K562 (cell line): Measurements from ENCODE around the gene ACHE. TPM values are rescaled to one million over a fixed set of nuclear protein-coding genes. Genes with fewer than 3 reads are reported as not detected.
A peak's percentile ranks its signal among the peaks of the same experiment; 100 is the strongest.

Source experiments
- ATAC-seq: fragments of 200-7000 bp; cut with Tn5 transposase; 3 replicates; pipeline ENCODE4 v1.9.1; 2020; ENCODE audit warnings: moderate library complexity
- BruUV-seq: library from RNA; stranded (reverse); fragments of 400-500 nt; replicated peaks from 2 replicates; lab custom pipeline; 2021; lab: Mats Ljungman, UMichigan
- CTCF ChIA-PET: fragments of 300-600 bp; formaldehyde crosslinking; extraction: SDS; loops from one replicate; lab custom pipeline; 2021; ENCODE audit warnings: low intra/inter-chr PET ratio; lab: Yijun Ruan, JAX
- POLR2A ChIA-PET: fragments of 300-600, 350-650 bp; sonication (Branson Sonifier 250); formaldehyde crosslinking; extraction: SDS; loops from one replicate; lab custom pipeline; 2021; ENCODE audit warnings: antibody characterized with exemption, inconsistent platforms; lab: Yijun Ruan, JAX
- DNase-seq, 4 experiments: peaks; one replicate each; pipeline versions ENCODE4 v3.0.0 to v3.0.0-alpha.2; 2011 to 2018; ENCODE audit warnings: low spot score in 3 of 4, mixed read lengths in 3 of 4; ENCODE audit errors: extremely low read depth in 1 of 4
- FAIRE-seq: peaks from 2 replicates; lab custom pipeline; 2011; peaks lifted over from hg19 to GRCh38; lab: Jason Lieb, UNC
- H2AFZ ChIP-seq: 2 replicates; pipeline ENCODE4 v1.6.0; 2011; ENCODE audit warnings: low read depth, low read length, control low read depth, inconsistent platforms
- H3K27ac ChIP-seq: fragments of 200-600 bp; 3 replicates; pipeline ENCODE4 v1.8.0; 2011; ENCODE audit warnings: low read depth, mild to moderate bottlenecking, control low read depth, inconsistent platforms, low read length, moderate library complexity, mixed read lengths; ENCODE audit errors: extremely low read depth
- H3K27me3 ChIP-seq, 2 experiments: fragments of 300-600 bp in 1 of 2; 2 replicates in 1 of 2; 3 replicates in 1 of 2; pipeline versions ENCODE4 v1.6.0 to v1.8.0; 2011; ENCODE audit warnings: inconsistent platforms in 2 of 2, low read length in 2 of 2, mild to moderate bottlenecking in 1 of 2, mixed read lengths in 1 of 2, moderate library complexity in 1 of 2; ENCODE audit not compliant: control insufficient read depth in 2 of 2, insufficient read depth in 2 of 2
- H3K36me3 ChIP-seq: fragments of 300-600 bp; 3 replicates; pipeline ENCODE4 v1.8.0; 2011; ENCODE audit warnings: mild to moderate bottlenecking, low read length, inconsistent platforms; ENCODE audit not compliant: control insufficient read depth, insufficient read depth
- H3K4me1 ChIP-seq, 2 experiments: fragments of 200-600 bp in 1 of 2; replicated peaks in 1 of 2; 2 replicates in 1 of 2; 3 replicates in 1 of 2; pipeline versions ENCODE4 v1.5.1 to v1.8.0; 2011; ENCODE audit warnings: inconsistent platforms in 2 of 2, low read length in 2 of 2, mild to moderate bottlenecking in 1 of 2, mixed read lengths in 1 of 2, moderate library complexity in 1 of 2; ENCODE audit not compliant: control insufficient read depth in 2 of 2, insufficient read depth in 2 of 2
- H3K4me2 ChIP-seq: 2 replicates; pipeline ENCODE4 v1.6.1; 2011; ENCODE audit warnings: low read length, control low read depth, inconsistent platforms, mixed read lengths; ENCODE audit not compliant: insufficient read depth
- H3K4me3 ChIP-seq: fragments of 200-600 bp; sonication (generic), shearing (Covaris generic); 2 replicates; pipeline ENCODE4 v1.5.1; 2016; ENCODE audit warnings: control low read depth, inconsistent platforms
- H3K79me2 ChIP-seq: fragments of 200-600 bp; 3 replicates; pipeline ENCODE4 v1.8.0; 2011; ENCODE audit warnings: low read length, inconsistent platforms; ENCODE audit not compliant: control insufficient read depth, insufficient read depth
- H3K9ac ChIP-seq, 2 experiments: 2 replicates each; pipeline versions ENCODE4 v1.6.0 to v1.6.1; 2011; ENCODE audit warnings: low read depth in 2 of 2, low read length in 2 of 2, control low read depth in 1 of 2, inconsistent platforms in 1 of 2, mild to moderate bottlenecking in 1 of 2, mixed read lengths in 1 of 2; ENCODE audit not compliant: insufficient read depth in 1 of 2
- H3K9me1 ChIP-seq: one replicate; pipeline ENCODE4 v1.6.0; 2011; ENCODE audit warnings: inconsistent platforms, mild to moderate bottlenecking, low read length, moderate library complexity; ENCODE audit not compliant: control insufficient read depth, insufficient read depth
- H3K9me3 ChIP-seq: replicated peaks from 2 replicates; pipeline ENCODE4 v1.5.1; 2011; ENCODE audit warnings: low read depth, low read length, inconsistent platforms; ENCODE audit not compliant: control insufficient read depth, insufficient read depth
- H4K20me1 ChIP-seq: replicated peaks from 2 replicates; pipeline ENCODE4 v1.6.1; 2011; ENCODE audit warnings: low read length, inconsistent platforms, mixed read lengths; ENCODE audit not compliant: control insufficient read depth, insufficient read depth
- RBFOX2 ChIP-seq: fragments of 200-400 bp; formaldehyde crosslinking; IDR thresholded peaks from 2 replicates; pipeline ENCODE4 v1.6.1; 2017; ENCODE audit warnings: low read depth, mild to moderate bottlenecking, low read length, moderate library complexity
- SIX5 ChIP-seq, 2 experiments: IDR thresholded peaks; 2 replicates each; pipeline ENCODE4 v1.6.1; 2011; ENCODE audit warnings: low read length in 2 of 2, borderline replicate concordance in 1 of 2, low read depth in 1 of 2, mild to moderate bottlenecking in 1 of 2, moderate library complexity in 1 of 2; ENCODE audit not compliant: insufficient read depth in 1 of 2
- ZNF133 ChIP-seq: fragments of 250-450 bp; sonication (Bioruptor Pico); IDR thresholded peaks from 2 replicates; pipeline ENCODE4 v1.4.0; 2020; ENCODE audit warnings: mild to moderate bottlenecking
- WGBS: fragments of 100-300 bp; shearing (Covaris generic); methylation state at CpG from one replicate; pipeline ENCODE4 v1.1.6; 2016; ENCODE audit warnings: low coverage, mixed read lengths; ENCODE audit not compliant: insufficient coverage; ENCODE audit errors: missing lambda C conversion rate; 5-methylcytosine and 5-hydroxymethylcytosine counted together
- in situ Hi-C: fragments of 300-500 bp; cut with MboI; formaldehyde crosslinking; loops from 4 replicates; pipeline ENCODE4 v1.15.0; 2018; ENCODE audit warnings: inconsistent platforms, mixed read lengths
- intact Hi-C: fragments of 100-400 bp; cut with micrococcal nuclease; formaldehyde crosslinking; loops from 2 replicates; pipeline ENCODE4 v1.14.2; 2022
- polyA plus RNA-seq, 8 experiments: library from polyadenylated mRNA; depleted of rRNA in 4 of 8; stranded (reverse) in 5 of 8; unstranded in 3 of 8; fragments of >200 nt; fragmentation: Nextera tagmentation in 2 of 8; fragmentation: Illumina TruSeq in 1 of 8; extraction: Ambion mirVana in 2 of 8; extraction: Trizol in 1 of 8; gene quantifications; 2 replicates each; pipeline versions ENCODE4 v1.2.1 to v1.2.3, GENCODE V29; 2011 to 2014; ENCODE audit warnings: inconsistent platforms in 1 of 8, missing spikeins in 1 of 8
- total RNA-seq, 7 experiments: library from RNA; depleted of rRNA in 6 of 7; stranded (reverse); fragments of >200 nt in 6 of 7; fragmentation: Illumina TruSeq in 2 of 7; extraction: Trizol in 2 of 7; gene quantifications; 2 replicates each; pipeline versions ENCODE4 v1.2.1 to v1.2.3, GENCODE V29; 2011 to 2021; ENCODE audit warnings: low replicate concordance in 1 of 7
- TF ChIP-seq, protein P1 (sequence below): fragments of 450-650 bp; IDR thresholded peaks from 2 replicates; pipeline ENCODE4 v1.6.1; 2016; ENCODE audit warnings: antibody characterized with exemption

The ACHE gene
- total and polyA plus RNA-seq, 9 of the 15 experiments (the other 6 are each of a cell fraction or from before 2014, with no cell fraction given): 0.04 to 8.8 (median 1.9) TPM

- peaks cover 5 to 33% of the 10 kb centered on the region in 2 experiments; a peak in 3 of 5 replicates for H3K4me1 ChIP-seq
- in situ Hi-C loops: no loop called here
- CTCF ChIA-PET: no interaction called here
- no peaks in the 10 kb centered on the region for H3K79me2 ChIP-seq
- no peaks in the 10 kb centered on the region for H3K9me1 ChIP-seq
- no peak overlapping the region for H3K4me3 ChIP-seq
- no peak overlapping the region for H3K27ac ChIP-seq
- H2AFZ ChIP-seq: no peak overlapping the region
- no peak overlapping the region for H3K4me2 ChIP-seq
- TF ChIP-seq SIX5 (IDR thresholded peaks at IDR 0.05; ENCODE audit: borderline replicate concordance in 1 of 2, insufficient read depth in 1 of 2, low read depth in 1 of 2, low read length in 2 of 2) (no peak), ZNF133 (no peak), RBFOX2 (0 out of 2 replicates have a peak, but pooled peaks have one; percentile 6)
- TF ChIP-seq, protein P1, sequence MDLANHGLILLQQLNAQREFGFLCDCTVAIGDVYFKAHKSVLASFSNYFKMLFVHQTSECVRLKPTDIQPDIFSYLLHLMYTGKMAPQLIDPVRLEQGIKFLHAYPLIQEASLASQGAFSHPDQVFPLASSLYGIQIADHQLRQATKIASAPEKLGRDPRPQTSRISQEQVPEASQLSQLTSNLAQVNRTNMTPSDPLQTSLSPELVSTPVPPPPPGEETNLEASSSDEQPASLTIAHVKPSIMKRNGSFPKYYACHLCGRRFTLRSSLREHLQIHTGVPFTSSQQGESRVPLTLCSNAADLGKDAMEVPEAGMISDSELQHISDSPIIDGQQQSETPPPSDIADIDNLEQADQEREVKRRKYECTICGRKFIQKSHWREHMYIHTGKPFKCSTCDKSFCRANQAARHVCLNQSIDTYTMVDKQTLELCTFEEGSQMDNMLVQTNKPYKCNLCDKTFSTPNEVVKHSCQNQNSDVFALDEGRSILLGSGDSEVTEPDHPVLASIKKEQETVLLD: peak; percentile 18; the same call in 1 of the 2 replicates
- BruUV-seq: no TSS peak
- intact Hi-C loops: no loop called here
- FAIRE-seq (no peak), ATAC-seq (no peak), DNase-seq (no peak)
- POLR2A ChIA-PET: interaction anchor here (1.1 to 1.4 kb wide), 2 partner anchors 9 to 14 kb away, joined by 3 to 5 read pairs; partner anchors contain the start of genes SLC12A9 and SRRT
- no peaks in the 10 kb centered on the region for H3K9me3 ChIP-seq
- no peaks in the 10 kb centered on the region; a peak in 1 of 5 replicates for H3K27me3 ChIP-seq
- H3K36me3 ChIP-seq: peaks cover 29% of the 10 kb centered on the region; the same call in 2 of the 3 replicates
- peak overlapping the region in 1 of 2 experiments; percentile 82; a peak in 2 of 4 replicates for H3K9ac ChIP-seq
- WGBS: 96% methylated on average over 12 of the region's 18 CpGs
- H4K20me1 ChIP-seq: no peaks in the 10 kb centered on the region
These were observed 34.7 kb downstream of the ACHE start for GRCh38 chr7:100860702-100861615.
